ENCODE results near the gene TXNL4B. TPM values are rescaled to one million over a fixed set of nuclear protein-coding genes. Genes with fewer than 3 reads are reported as not detected.
A peak's percentile ranks its signal among the peaks of the same experiment; 100 is the strongest.

The TXNL4B gene
- total and polyA plus RNA-seq, 2 donors from 2014 or later, result 11.9 to 16.1 TPM

- peak overlapping the region; percentile 77 to 81 for H3K27ac ChIP-seq (ENCODE audit: low read depth in 2 of 2, low read length in 2 of 2)
- no peak for FAIRE-seq
- no peak for DNase-seq
- H3K9ac ChIP-seq (ENCODE audit: low read length in 3 of 3), result no peak overlapping the region
- H3K36me3 ChIP-seq (ENCODE audit: control insufficient read depth in 2 of 3, insufficient read depth in 3 of 3, low read length in 3 of 3), result peaks cover 0 to 3% (median 0%) of the 10 kb centered on the region in 3 donors
- no peak overlapping the region for H3K4me3 ChIP-seq (ENCODE audit: low read length in 3 of 3)
- H3K9me3 ChIP-seq (ENCODE audit: control insufficient read depth in 2 of 3, insufficient read depth in 1 of 3, low read length in 3 of 3), result no peaks in the 10 kb centered on the region
- TF ChIP-seq CTCF (IDR thresholded peaks at IDR 0.05; ENCODE audit: borderline replicate concordance, extremely low read depth, insufficient read depth), result no peak
- no peaks in the 10 kb centered on the region for H3K27me3 ChIP-seq (ENCODE audit: control insufficient read depth, insufficient read depth, low read length)
- H3K4me1 ChIP-seq (ENCODE audit: control insufficient read depth in 2 of 3, insufficient read depth in 2 of 3, low read depth in 1 of 3, low read length in 3 of 3), result peaks cover 0 to 6% (median 3%) of the 10 kb centered on the region in 3 donors
- intact Hi-C loops (cut with DNase I), result no loop called here
These were observed 50.4 kb downstream of the TXNL4B start for GRCh38 chr16:72043058-72043457.

- peak in 3 of 5 donors; percentile 42 to 71 (median 58) for DNase-seq
- Histone ChIP-seq H3K4me1 (ENCODE audit: control insufficient read depth in 2 of 3, insufficient read depth in 2 of 3, low read depth in 1 of 3, low read length in 3 of 3) (peaks cover 0 to 6% (median 3%) of the 10 kb centered on the region in 3 donors), H3K9me3 (ENCODE audit: control insufficient read depth in 2 of 3, insufficient read depth in 1 of 3, low read length in 3 of 3) (no peaks in the 10 kb centered on the region), H3K36me3 (ENCODE audit: control insufficient read depth in 2 of 3, insufficient read depth in 3 of 3, low read length in 3 of 3) (peaks cover 0 to 3% (median 0%) of the 10 kb centered on the region in 3 donors), H3K27me3 (ENCODE audit: control insufficient read depth, insufficient read depth, low read length) (no peaks in the 10 kb centered on the region), H3K9ac (ENCODE audit: low read length in 3 of 3) (no peak overlapping the region), H3K27ac (ENCODE audit: low read depth in 2 of 2, low read length in 2 of 2) (peak overlapping the region; percentile 81 to 84), H3K4me3 (ENCODE audit: low read length in 3 of 3) (peak overlapping the region in 1 of 3 donors; percentile 16)
- intact Hi-C loops (cut with DNase I), result no loop called here
- FAIRE-seq, result no peak
- TF ChIP-seq CTCF (IDR thresholded peaks at IDR 0.05; ENCODE audit: borderline replicate concordance, extremely low read depth, insufficient read depth), result no peak
These were observed 51.2 kb downstream of the TXNL4B start for GRCh38 chr16:72042157-72042660.

- no peaks in the 10 kb centered on the region for H3K9me3 ChIP-seq (ENCODE audit: control insufficient read depth in 2 of 3, insufficient read depth in 1 of 3, low read length in 3 of 3)
- DNase-seq (no peak), FAIRE-seq (no peak)
- no peak overlapping the region for H3K27ac ChIP-seq (ENCODE audit: low read depth in 2 of 2, low read length in 2 of 2)
- TF ChIP-seq CTCF (IDR thresholded peaks at IDR 0.05; ENCODE audit: borderline replicate concordance, extremely low read depth, insufficient read depth), result no peak
- intact Hi-C loops (cut with DNase I), result no loop called here
- no peaks in the 10 kb centered on the region for H3K27me3 ChIP-seq (ENCODE audit: control insufficient read depth, insufficient read depth, low read length)
- H3K36me3 ChIP-seq (ENCODE audit: control insufficient read depth in 2 of 3, insufficient read depth in 3 of 3, low read length in 3 of 3), result no peaks in the 10 kb centered on the region
- no peak overlapping the region for H3K9ac ChIP-seq (ENCODE audit: low read length in 3 of 3)
- H3K4me1 ChIP-seq (ENCODE audit: control insufficient read depth in 2 of 3, insufficient read depth in 2 of 3, low read depth in 1 of 3, low read length in 3 of 3), result no peaks in the 10 kb centered on the region
- H3K4me3 ChIP-seq (ENCODE audit: low read length in 3 of 3), result no peak overlapping the region
These were observed 57.3 kb downstream of the TXNL4B start for GRCh38 chr16:72036098-72036497.

Other genes with a start within 250 kb of the TXNL4B start
- 37.5 TPM for gene ATXN1L, start 247.6 kb downstream of the TXNL4B start, total RNA-seq
- 7.4 TPM for gene ATXN1L, start 247.6 kb downstream of the TXNL4B start, polyA plus RNA-seq (ENCODE audit: insufficient read depth, low read depth, low replicate concordance)
- 7.1 TPM for gene ZNF821, start 209.4 kb downstream of the TXNL4B start, total RNA-seq
- gene ZNF821, start 209.4 kb downstream of the TXNL4B start, polyA plus RNA-seq (ENCODE audit: insufficient read depth, low read depth, low replicate concordance), result 10.0 TPM
- gene IST1, start 198.1 kb downstream of the TXNL4B start, total RNA-seq, result 220 TPM
- gene IST1, start 198.1 kb downstream of the TXNL4B start, polyA plus RNA-seq (ENCODE audit: insufficient read depth, low read depth, low replicate concordance), result 138 TPM
- gene PKD1L3, start 93.2 kb downstream of the TXNL4B start, total RNA-seq, result 0.31 TPM
- gene PKD1L3, start 93.2 kb downstream of the TXNL4B start, polyA plus RNA-seq (ENCODE audit: insufficient read depth, low read depth, low replicate concordance), result not detected
- 10.7 TPM for gene DHODH, start 84.9 kb downstream of the TXNL4B start, total RNA-seq
- gene DHODH, start 84.9 kb downstream of the TXNL4B start, polyA plus RNA-seq (ENCODE audit: insufficient read depth, low read depth, low replicate concordance), result 8.9 TPM
- gene HP, start 39.1 kb downstream of the TXNL4B start, total RNA-seq, result 41.4 TPM
- gene HP, start 39.1 kb downstream of the TXNL4B start, polyA plus RNA-seq (ENCODE audit: insufficient read depth, low read depth, low replicate concordance), result 73.9 TPM
- 0.79 TPM for gene HPR, start 30.4 kb downstream of the TXNL4B start, total RNA-seq
- 6.3 TPM for gene HPR, start 30.4 kb downstream of the TXNL4B start, polyA plus RNA-seq (ENCODE audit: insufficient read depth, low read depth, low replicate concordance)
- gene DHX38, start 227 bp upstream of the TXNL4B start, total RNA-seq, result 60.9 TPM
- 23.3 TPM for gene DHX38, start 227 bp upstream of the TXNL4B start, polyA plus RNA-seq (ENCODE audit: insufficient read depth, low read depth, low replicate concordance)
- 0.69 TPM for gene PMFBP1, start 78.5 kb upstream of the TXNL4B start, total RNA-seq
- gene PMFBP1, start 78.5 kb upstream of the TXNL4B start, polyA plus RNA-seq (ENCODE audit: insufficient read depth, low read depth, low replicate concordance), result 0.13 TPM